Panc1 (cell line): ENCODE measurements around the gene SRSF1.

ENCODE experiments used
- POLR2AphosphoS5 ChIP-seq: IDR thresholded peaks from 2 replicates; pipeline ENCODE4 v1.6.1; 2012; ENCODE audit warnings: mild to moderate bottlenecking, low read depth, low read length, moderate library complexity
- SIN3A ChIP-seq: IDR thresholded peaks from 2 replicates; pipeline ENCODE4 v1.6.1; 2012; ENCODE audit warnings: low read depth, mild to moderate bottlenecking, low read length, moderate library complexity, borderline replicate concordance; ENCODE audit not compliant: insufficient read depth
- TCF7L2 ChIP-seq: IDR thresholded peaks from 2 replicates; pipeline ENCODE4 v1.6.1; 2011; ENCODE audit warnings: mild to moderate bottlenecking, low read depth, low read length, inconsistent platforms
- TF ChIP-seq, protein P1 (sequence below): fragments of 450-650 bp; IDR thresholded peaks from 2 replicates; pipeline ENCODE4 v1.5.1; 2017; ENCODE audit warnings: mild to moderate bottlenecking
- TF ChIP-seq, protein P2 (sequence below), 2 experiments: IDR thresholded peaks; 2 replicates each; pipeline ENCODE4 v1.6.1; 2011 to 2012; ENCODE audit warnings: low read depth in 2 of 2, control low read depth in 1 of 2, low read length in 1 of 2, mild to moderate bottlenecking in 1 of 2, moderate library complexity in 1 of 2; ENCODE audit not compliant: insufficient read depth in 1 of 2

DNA sequence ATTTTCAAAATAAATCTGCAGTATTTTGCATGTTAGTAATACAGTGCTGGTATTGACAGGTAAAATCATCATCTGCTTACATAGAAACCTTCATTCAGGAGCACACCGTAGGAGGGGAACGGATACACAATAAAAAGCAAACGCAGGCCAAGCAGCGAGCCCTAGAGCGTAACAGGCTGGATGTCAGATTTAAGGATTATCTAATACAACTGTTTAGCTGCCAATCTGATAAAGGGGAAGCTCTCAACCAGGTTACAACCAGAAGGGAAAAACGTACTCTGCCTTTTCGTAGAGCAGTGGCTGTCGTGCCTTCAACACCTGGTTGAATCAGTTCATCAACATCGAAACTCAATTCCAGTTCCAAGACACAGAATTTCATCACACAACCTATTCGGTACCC is 35.5 kb downstream of the SRSF1 start:
- TF ChIP-seq, protein P1, sequence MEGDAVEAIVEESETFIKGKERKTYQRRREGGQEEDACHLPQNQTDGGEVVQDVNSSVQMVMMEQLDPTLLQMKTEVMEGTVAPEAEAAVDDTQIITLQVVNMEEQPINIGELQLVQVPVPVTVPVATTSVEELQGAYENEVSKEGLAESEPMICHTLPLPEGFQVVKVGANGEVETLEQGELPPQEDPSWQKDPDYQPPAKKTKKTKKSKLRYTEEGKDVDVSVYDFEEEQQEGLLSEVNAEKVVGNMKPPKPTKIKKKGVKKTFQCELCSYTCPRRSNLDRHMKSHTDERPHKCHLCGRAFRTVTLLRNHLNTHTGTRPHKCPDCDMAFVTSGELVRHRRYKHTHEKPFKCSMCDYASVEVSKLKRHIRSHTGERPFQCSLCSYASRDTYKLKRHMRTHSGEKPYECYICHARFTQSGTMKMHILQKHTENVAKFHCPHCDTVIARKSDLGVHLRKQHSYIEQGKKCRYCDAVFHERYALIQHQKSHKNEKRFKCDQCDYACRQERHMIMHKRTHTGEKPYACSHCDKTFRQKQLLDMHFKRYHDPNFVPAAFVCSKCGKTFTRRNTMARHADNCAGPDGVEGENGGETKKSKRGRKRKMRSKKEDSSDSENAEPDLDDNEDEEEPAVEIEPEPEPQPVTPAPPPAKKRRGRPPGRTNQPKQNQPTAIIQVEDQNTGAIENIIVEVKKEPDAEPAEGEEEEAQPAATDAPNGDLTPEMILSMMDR: no peak
- TF ChIP-seq SIN3A (no peak), POLR2AphosphoS5 (no peak; the same call in 1 of the 2 replicates), TCF7L2 (no peak)
- TF ChIP-seq, protein P2, sequence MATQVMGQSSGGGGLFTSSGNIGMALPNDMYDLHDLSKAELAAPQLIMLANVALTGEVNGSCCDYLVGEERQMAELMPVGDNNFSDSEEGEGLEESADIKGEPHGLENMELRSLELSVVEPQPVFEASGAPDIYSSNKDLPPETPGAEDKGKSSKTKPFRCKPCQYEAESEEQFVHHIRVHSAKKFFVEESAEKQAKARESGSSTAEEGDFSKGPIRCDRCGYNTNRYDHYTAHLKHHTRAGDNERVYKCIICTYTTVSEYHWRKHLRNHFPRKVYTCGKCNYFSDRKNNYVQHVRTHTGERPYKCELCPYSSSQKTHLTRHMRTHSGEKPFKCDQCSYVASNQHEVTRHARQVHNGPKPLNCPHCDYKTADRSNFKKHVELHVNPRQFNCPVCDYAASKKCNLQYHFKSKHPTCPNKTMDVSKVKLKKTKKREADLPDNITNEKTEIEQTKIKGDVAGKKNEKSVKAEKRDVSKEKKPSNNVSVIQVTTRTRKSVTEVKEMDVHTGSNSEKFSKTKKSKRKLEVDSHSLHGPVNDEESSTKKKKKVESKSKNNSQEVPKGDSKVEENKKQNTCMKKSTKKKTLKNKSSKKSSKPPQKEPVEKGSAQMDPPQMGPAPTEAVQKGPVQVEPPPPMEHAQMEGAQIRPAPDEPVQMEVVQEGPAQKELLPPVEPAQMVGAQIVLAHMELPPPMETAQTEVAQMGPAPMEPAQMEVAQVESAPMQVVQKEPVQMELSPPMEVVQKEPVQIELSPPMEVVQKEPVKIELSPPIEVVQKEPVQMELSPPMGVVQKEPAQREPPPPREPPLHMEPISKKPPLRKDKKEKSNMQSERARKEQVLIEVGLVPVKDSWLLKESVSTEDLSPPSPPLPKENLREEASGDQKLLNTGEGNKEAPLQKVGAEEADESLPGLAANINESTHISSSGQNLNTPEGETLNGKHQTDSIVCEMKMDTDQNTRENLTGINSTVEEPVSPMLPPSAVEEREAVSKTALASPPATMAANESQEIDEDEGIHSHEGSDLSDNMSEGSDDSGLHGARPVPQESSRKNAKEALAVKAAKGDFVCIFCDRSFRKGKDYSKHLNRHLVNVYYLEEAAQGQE (IDR thresholded peaks at IDR 0.05; ENCODE audit: insufficient read depth in 1 of 2, low read depth in 2 of 2, low read length in 1 of 2): no peak
